H1 (cell line): ENCODE measurements around the gene DNAJC17. TPM values are rescaled to one million over a fixed set of nuclear protein-coding genes. Genes with fewer than 3 reads are reported as not detected.

Experiments used
- BRCA1 ChIP-seq: IDR thresholded peaks from 2 replicates; pipeline ENCODE4 v1.6.1; 2012; ENCODE audit warnings: low read depth, low read length, improper control_type of control experiment
- CBX5 ChIP-seq: fragments of 300-800, 300-1000 bp; sonication (generic); IDR thresholded peaks from 2 replicates; pipeline ENCODE4 v1.7.1; 2016; ENCODE audit warnings: antibody characterized with exemption, low read length, low read depth
- CTCF ChIP-seq, 3 experiments: IDR thresholded peaks; 1 replicate in 2 of 3; 2 replicates in 1 of 3; pipeline versions ENCODE4 v1.5.1 to v1.6.1; 2011; ENCODE audit warnings: low read length in 3 of 3, mild to moderate bottlenecking in 3 of 3, inconsistent platforms in 2 of 3, low read depth in 1 of 3, moderate library complexity in 1 of 3; ENCODE audit not compliant: insufficient read depth in 1 of 3; ENCODE audit errors: control extremely low read depth in 1 of 3
- NRF1 ChIP-seq: IDR thresholded peaks from 2 replicates; pipeline ENCODE4 v1.6.1; 2011; ENCODE audit warnings: mild to moderate bottlenecking, low read depth, low read length, improper control_type of control experiment
- POLR2AphosphoS5 ChIP-seq: IDR thresholded peaks from 2 replicates; pipeline ENCODE4 v1.6.1; 2011; ENCODE audit warnings: low read depth, low read length
- RNF2 ChIP-seq: fragments of 200-900, 300-1000 bp; sonication (generic); IDR thresholded peaks from 2 replicates; pipeline ENCODE4 v1.7.1; 2016; ENCODE audit warnings: borderline replicate concordance, low read depth, mild to moderate bottlenecking, antibody characterized with exemption, low read length; ENCODE audit not compliant: poor library complexity, severe bottlenecking; ENCODE audit errors: missing control alignments
- TAF1 ChIP-seq: IDR thresholded peaks from 2 replicates; pipeline ENCODE4 v1.6.1; 2011; ENCODE audit warnings: mild to moderate bottlenecking, low read depth, low read length
- YY1 ChIP-seq: IDR thresholded peaks from 2 replicates; pipeline ENCODE4 v1.6.1; 2011; ENCODE audit warnings: low read depth, mild to moderate bottlenecking, low read length
- polyA plus RNA-seq, 7 experiments: library from polyadenylated mRNA; depleted of rRNA in 3 of 7; stranded (reverse) in 5 of 7; unstranded in 2 of 7; fragments of >200 nt in 5 of 7; fragments of 200-250 nt in 2 of 7; gene quantifications; 1 replicate in 5 of 7; 2 replicates in 1 of 7; 4 replicates in 1 of 7; pipeline versions ENCODE4 v1.2.1 to v1.2.3, GENCODE V29; 2011 to 2013; ENCODE audit warnings: missing spikeins in 2 of 7, mixed read lengths in 2 of 7
- total RNA-seq: library from RNA; stranded (reverse); fragmentation: NEBNext Ultra II Directional; extraction: Animal tissue kit (Norgen Biotek cat#: 25700); gene quantifications from 2 replicates; pipeline ENCODE4 v1.2.1, GENCODE V29; 2021

DNAJC17 gene
- total and polyA plus RNA-seq, 2 of the 8 experiments (the other 6 are each of a cell fraction or from before 2014, with no cell fraction given) = 39.5 to 45.4 TPM

- TF ChIP-seq CTCF (IDR thresholded peaks at IDR 0.05; ENCODE audit: control extremely low read depth in 1 of 3, insufficient read depth in 1 of 3, low read depth in 1 of 3, low read length in 3 of 3) = no peak
- no peak for TF ChIP-seq BRCA1
- TF ChIP-seq NRF1 = no peak
- TF ChIP-seq CBX5 = no peak
- TF ChIP-seq YY1 = no peak
- no peak for TF ChIP-seq RNF2
- TF ChIP-seq TAF1 = no peak
- no peak for TF ChIP-seq POLR2AphosphoS5
- TF ChIP-seq, all 59 proteins: peak for 0
Measured at GRCh38 chr15:40759961-40760360, 47.3 kb downstream of the DNAJC17 start (continued).
